Spleen (tissue), 11 donors: ENCODE data around the gene CCSAP. TPM values are rescaled to one million over a fixed set of nuclear protein-coding genes. Genes with fewer than 3 reads are reported as not detected.

Source experiments
- DNase-seq: peaks from one replicate; pipeline ENCODE4 v3.0.0-alpha.2; 2020
- H3K27ac ChIP-seq, 8 donors: fragments of 200-600 bp; sonication (generic) in 7 of 8; 1 replicate in 4 of 8; 2 replicates in 4 of 8; pipeline versions ENCODE4 v1.5.0 to v1.8.0; 2016 to 2021; ENCODE audit warnings: inconsistent platforms in 4 of 8, mild to moderate bottlenecking in 4 of 8, moderate library complexity in 1 of 8
- H3K27me3 ChIP-seq, 7 donors: fragments of 200-600 bp; sonication (generic) in 6 of 7; replicated peaks in 1 of 7; 1 replicate in 4 of 7; 2 replicates in 3 of 7; pipeline versions ENCODE4 v1.5.0 to v1.8.0; 2016 to 2021; ENCODE audit warnings: inconsistent platforms in 3 of 7, mild to moderate bottlenecking in 1 of 7
- H3K36me3 ChIP-seq, 6 donors: fragments of 200-600 bp; sonication (generic) in 5 of 6; 1 replicate in 4 of 6; 2 replicates in 2 of 6; pipeline versions ENCODE4 v1.5.0 to v1.8.0; 2016 to 2021; ENCODE audit warnings: inconsistent platforms in 2 of 6
- H3K4me1 ChIP-seq, 6 donors: fragments of 200-600 bp; sonication (generic) in 5 of 6; 1 replicate in 3 of 6; 2 replicates in 3 of 6; pipeline versions ENCODE4 v1.5.0 to v1.8.0; 2016 to 2021; ENCODE audit warnings: inconsistent platforms in 3 of 6
- H3K4me3 ChIP-seq, 8 donors: fragments of 200-600 bp; sonication (generic) in 7 of 8; 1 replicate in 4 of 8; 2 replicates in 4 of 8; pipeline versions ENCODE4 v1.5.0 to v1.8.0; 2016 to 2021; ENCODE audit warnings: inconsistent platforms in 4 of 8, mild to moderate bottlenecking in 4 of 8, moderate library complexity in 2 of 8
- H3K9me3 ChIP-seq, 8 donors: fragments of 200-600 bp; sonication (generic) in 7 of 8; 1 replicate in 4 of 8; 2 replicates in 4 of 8; pipeline versions ENCODE4 v1.5.0 to v1.8.0; 2016 to 2021; ENCODE audit warnings: inconsistent platforms in 4 of 8
- CTCF ChIP-seq, 11 experiments: fragments of 200-600 bp in 7 of 11; fragments of 450-650 bp in 4 of 11; sonication (generic) in 4 of 11; IDR thresholded peaks in 8 of 11; conservative IDR thresholded peaks in 3 of 11; 1 replicate in 7 of 11; 2 replicates in 4 of 11; pipeline versions ENCODE4 v1.4.0 to v1.8.0; 2016 to 2021; ENCODE audit warnings: antibody characterized with exemption in 11 of 11, inconsistent platforms in 4 of 11, mild to moderate bottlenecking in 1 of 11
- POLR2A ChIP-seq, 3 donors: fragments of 450-650 bp; IDR thresholded peaks; one replicate each; pipeline ENCODE4 v1.5.1; 2017; ENCODE audit warnings: antibody characterized with exemption in 3 of 3, mild to moderate bottlenecking in 1 of 3
- POLR2AphosphoS5 ChIP-seq, 3 donors: sonication (generic); formaldehyde crosslinking; IDR thresholded peaks; one replicate each; pipeline ENCODE4 v1.5.1; 2017; ENCODE audit warnings: antibody characterized with exemption in 3 of 3
- WGBS, 5 donors: extraction: QIAGEN DNeasy Blood & Tissue Kit in 3 of 5; methylation state at CpG; one replicate each; pipeline versions ENCODE4 v1.1.5 to v1.1.7; 2013 to 2018; 5-methylcytosine and 5-hydroxymethylcytosine counted together
- intact Hi-C: fragments of 100-400 bp; cut with DNase I; formaldehyde crosslinking; loops from one replicate; pipeline ENCODE4 v1.15.0; 2023; ENCODE audit warnings: low total_unique reads
- polyA plus RNA-seq, 3 donors: library from polyadenylated mRNA; stranded (reverse); fragments of 200-250 nt; gene quantifications; one replicate each; pipeline ENCODE4 v1.2.1, GENCODE V29; 2013
- total RNA-seq, 7 donors: library from RNA; depleted of rRNA in 3 of 7; stranded (reverse); fragments of >200 nt in 3 of 7; fragmentation: NEBNext Ultra II Directional in 4 of 7; extraction: Animal tissue kit (Norgen Biotek cat#: 25700) in 4 of 7; gene quantifications; one replicate each; pipeline versions ENCODE4 v1.1.0 to v1.2.1, GENCODE V29; 2016 to 2021
- donor health status: healthy with polysubstance abuse.
- donor health status: DM: no; HTN: no; CAD: no; lungs with moderate emphysema.
- donor health status: DM: no; HTN: no; CAD: no.
- donor health status: Bipolar disorder and iron deficiency.
- donor health status: healthy.
- donor health status: DM: no; HTN: no; CAD: no.
- donor health status: DM: yes; HTN: yes; CAD: no.

The CCSAP gene
- total and polyA plus RNA-seq, 10 donors = 2.1 to 11.4 (median 8.8) TPM

DNA sequence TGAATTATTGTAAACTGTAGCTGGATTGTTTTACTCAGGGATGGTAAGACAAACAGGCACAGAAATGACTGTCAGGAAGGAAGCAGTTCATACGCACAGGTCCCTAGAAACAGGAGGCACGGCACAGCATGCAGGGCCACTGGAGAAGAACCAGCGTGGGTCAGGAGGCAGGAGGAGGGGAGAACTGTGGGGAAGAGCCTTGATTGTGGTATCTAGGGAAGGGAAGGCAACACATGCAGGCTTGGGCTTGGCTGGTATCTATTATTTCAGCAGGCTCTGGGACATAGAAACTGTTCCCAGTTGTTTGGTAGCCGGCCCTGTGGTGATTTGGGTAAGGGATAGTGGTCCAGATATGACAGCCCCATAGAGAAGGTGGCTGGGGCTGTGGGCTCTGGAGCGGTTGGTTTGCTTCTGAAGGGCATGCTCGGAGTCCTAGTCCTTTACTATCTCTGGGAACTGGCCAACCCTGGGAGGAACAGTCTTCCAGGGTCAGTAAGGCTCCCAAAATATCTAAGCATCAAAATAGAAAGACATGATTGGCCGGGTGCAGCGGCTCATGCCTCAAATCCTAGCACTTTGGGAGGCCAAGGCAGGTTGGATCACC lies 43.1 kb upstream of the CCSAP start:
- DNase-seq = no peak
- peaks cover 0 to 4% (median 0%) of the 10 kb centered on the region in 8 donors for H3K9me3 ChIP-seq
- intact Hi-C loops = no loop called here
- H3K36me3 ChIP-seq = no peaks in the 10 kb centered on the region
- TF ChIP-seq POLR2A (IDR thresholded peaks at IDR 0.05) (no peak), CTCF (IDR thresholded peaks at IDR 0.05 in 8 of 11, conservative IDR thresholded peaks at IDR 0.05 in 3 of 11) (no peak), POLR2AphosphoS5 (IDR thresholded peaks at IDR 0.05) (no peak)
- H3K4me1 ChIP-seq = no peaks in the 10 kb centered on the region
- no peak overlapping the region for H3K4me3 ChIP-seq
- WGBS, 5 donors = 60 to 73% (median 66%) methylated on average over 7 to 8 of the region's 8 CpGs
- H3K27ac ChIP-seq = no peak overlapping the region
- H3K27me3 ChIP-seq = peaks cover 0 to 42% (median 0%) of the 10 kb centered on the region in 7 donors

DNA sequence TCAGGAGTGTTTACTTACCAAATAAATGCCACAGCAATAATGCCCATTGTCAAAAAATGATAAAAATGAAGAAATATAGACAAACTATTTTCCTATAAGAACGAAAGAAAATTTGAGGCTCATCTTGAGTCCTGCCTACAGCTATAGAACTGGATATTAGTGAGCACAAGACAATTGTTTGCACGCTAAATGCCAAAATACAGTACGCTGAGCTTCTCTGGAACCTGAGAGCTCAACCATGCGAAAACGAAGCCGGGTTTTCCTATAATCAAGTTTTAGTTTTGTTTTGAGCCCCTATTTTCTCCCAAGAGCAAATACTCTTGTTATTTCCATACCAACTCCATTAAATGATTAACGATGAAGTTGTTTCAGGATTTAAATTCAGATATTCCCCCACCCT lies 42.0 kb upstream of the CCSAP start:
- 79 to 91% (median 87%) methylated on average over 7 of the region's 7 CpGs for WGBS, 5 donors
- no peak for DNase-seq
- Histone ChIP-seq H3K4me1 (no peaks in the 10 kb centered on the region), H3K36me3 (no peaks in the 10 kb centered on the region), H3K4me3 (no peak overlapping the region), H3K27ac (no peak overlapping the region), H3K9me3 (no peaks in the 10 kb centered on the region), H3K27me3 (peaks cover 0 to 38% (median 0%) of the 10 kb centered on the region in 7 donors)
- intact Hi-C loops = no loop called here
- no peak for TF ChIP-seq POLR2A (IDR thresholded peaks at IDR 0.05)
- no peak for TF ChIP-seq CTCF (IDR thresholded peaks at IDR 0.05 in 8 of 11, conservative IDR thresholded peaks at IDR 0.05 in 3 of 11)
- no peak for TF ChIP-seq POLR2AphosphoS5 (IDR thresholded peaks at IDR 0.05)

DNA sequence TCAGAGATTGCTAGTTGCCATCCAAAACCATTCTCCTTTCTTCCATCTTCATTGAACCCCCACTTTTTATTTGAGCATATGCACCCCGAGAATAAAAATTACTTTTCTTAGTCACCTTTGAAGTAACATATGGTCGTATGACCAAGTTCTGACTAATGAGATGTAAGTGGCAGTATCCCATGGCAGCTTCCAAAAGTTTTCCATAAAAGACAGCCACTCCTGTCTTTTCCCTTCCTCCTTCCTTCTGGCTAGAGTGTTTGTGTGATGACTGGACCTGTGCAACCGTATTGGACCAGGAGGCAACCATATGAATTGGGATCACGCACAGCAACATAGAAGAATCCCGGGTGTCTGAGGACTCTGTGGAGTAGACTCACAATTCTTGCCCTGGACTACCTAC lies 41.1 kb upstream of the CCSAP start:
- Histone ChIP-seq H3K36me3 (no peaks in the 10 kb centered on the region), H3K27ac (no peak overlapping the region), H3K4me3 (no peak overlapping the region), H3K9me3 (no peaks in the 10 kb centered on the region), H3K27me3 (peaks cover 0 to 38% (median 0%) of the 10 kb centered on the region in 7 donors), H3K4me1 (no peaks in the 10 kb centered on the region)
- 88 to 96% (median 91%) methylated on average over 5 of the region's 5 CpGs for WGBS, 5 donors
- intact Hi-C loops = no loop called here
- TF ChIP-seq POLR2A (IDR thresholded peaks at IDR 0.05) = no peak
- no peak for TF ChIP-seq CTCF (IDR thresholded peaks at IDR 0.05 in 8 of 11, conservative IDR thresholded peaks at IDR 0.05 in 3 of 11)
- TF ChIP-seq POLR2AphosphoS5 (IDR thresholded peaks at IDR 0.05) = no peak
- no peak for DNase-seq

DNA sequence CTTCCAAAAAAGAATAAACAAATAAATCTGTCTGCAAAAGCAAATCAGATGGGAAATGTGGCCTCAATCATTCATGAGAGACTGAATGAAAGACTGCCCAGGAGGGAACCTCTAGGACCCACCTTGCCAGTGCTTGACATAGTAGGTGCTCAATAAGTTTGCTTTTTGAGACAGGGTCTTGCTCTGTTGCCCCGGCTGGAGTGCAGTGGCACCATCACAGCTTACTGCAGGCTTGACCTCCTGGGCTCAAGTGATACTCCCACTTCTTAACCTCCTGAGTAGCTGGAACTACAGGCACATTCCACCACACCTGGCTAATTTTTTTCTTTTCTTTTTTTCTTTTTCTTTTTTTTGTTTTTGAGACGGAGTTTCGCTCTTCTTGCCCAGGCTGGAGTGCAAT lies 40.3 kb upstream of the CCSAP start:
- TF ChIP-seq POLR2AphosphoS5 (IDR thresholded peaks at IDR 0.05) = no peak
- DNase-seq = no peak
- peaks cover 0 to 38% (median 0%) of the 10 kb centered on the region in 7 donors for H3K27me3 ChIP-seq
- WGBS, 5 donors = 94 to 99% (median 95%) methylated on average over 3 of the region's 3 CpGs
- H3K4me3 ChIP-seq = no peak overlapping the region
- H3K4me1 ChIP-seq = no peaks in the 10 kb centered on the region
- intact Hi-C loops = no loop called here
- no peak overlapping the region for H3K27ac ChIP-seq
- no peaks in the 10 kb centered on the region for H3K36me3 ChIP-seq
- H3K9me3 ChIP-seq = no peaks in the 10 kb centered on the region
